ENCODE measurements around the gene MEI4. TPM values are rescaled to one million over a fixed set of nuclear protein-coding genes. Genes with fewer than 3 reads are reported as not detected.
A peak's percentile ranks its signal among the peaks of the same experiment; 100 is the strongest.
"Not testable (repeated sequence)": the region's sequence is repeated elsewhere in the genome, so short reads cannot be mapped to it uniquely, and the experiment has no call there.

The MEI4 gene
- total RNA-seq, 2 donors from 2014 or later = 2.1 to 3.3 TPM

DNA sequence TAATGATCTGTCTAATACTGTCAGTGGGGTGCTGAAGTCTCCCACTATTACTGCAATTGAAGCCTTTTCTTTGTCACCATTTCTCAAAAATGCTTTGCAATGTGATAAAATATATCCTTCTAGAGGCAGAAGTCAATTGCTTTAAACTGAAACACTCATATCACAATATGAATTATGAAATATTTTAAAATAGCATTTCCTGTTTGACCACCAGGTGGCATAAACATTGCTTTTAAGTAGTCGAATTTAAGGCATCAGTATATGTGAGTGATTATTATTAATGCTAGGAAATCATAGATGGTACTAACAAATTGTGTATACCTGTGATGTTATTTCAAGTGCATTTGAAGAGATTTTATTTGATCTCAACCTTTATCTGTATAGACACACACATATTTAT, 87.5 kb downstream of the MEI4 start:
- H3K27ac ChIP-seq = no peak overlapping the region
- no peaks in the 10 kb centered on the region for H3K4me1 ChIP-seq
- ATAC-seq (no peak), DNase-seq (no peak)
- intact Hi-C loops (cut with DNase I) = no loop called here
- H3K27me3 ChIP-seq = no peaks in the 10 kb centered on the region
- no peaks in the 10 kb centered on the region for H3K9me3 ChIP-seq
- WGBS, 2 donors = 0 to 5% methylated on average over 1 of the region's 1 CpG
- H3K4me3 ChIP-seq = no peak overlapping the region
- TF ChIP-seq, protein P1, sequence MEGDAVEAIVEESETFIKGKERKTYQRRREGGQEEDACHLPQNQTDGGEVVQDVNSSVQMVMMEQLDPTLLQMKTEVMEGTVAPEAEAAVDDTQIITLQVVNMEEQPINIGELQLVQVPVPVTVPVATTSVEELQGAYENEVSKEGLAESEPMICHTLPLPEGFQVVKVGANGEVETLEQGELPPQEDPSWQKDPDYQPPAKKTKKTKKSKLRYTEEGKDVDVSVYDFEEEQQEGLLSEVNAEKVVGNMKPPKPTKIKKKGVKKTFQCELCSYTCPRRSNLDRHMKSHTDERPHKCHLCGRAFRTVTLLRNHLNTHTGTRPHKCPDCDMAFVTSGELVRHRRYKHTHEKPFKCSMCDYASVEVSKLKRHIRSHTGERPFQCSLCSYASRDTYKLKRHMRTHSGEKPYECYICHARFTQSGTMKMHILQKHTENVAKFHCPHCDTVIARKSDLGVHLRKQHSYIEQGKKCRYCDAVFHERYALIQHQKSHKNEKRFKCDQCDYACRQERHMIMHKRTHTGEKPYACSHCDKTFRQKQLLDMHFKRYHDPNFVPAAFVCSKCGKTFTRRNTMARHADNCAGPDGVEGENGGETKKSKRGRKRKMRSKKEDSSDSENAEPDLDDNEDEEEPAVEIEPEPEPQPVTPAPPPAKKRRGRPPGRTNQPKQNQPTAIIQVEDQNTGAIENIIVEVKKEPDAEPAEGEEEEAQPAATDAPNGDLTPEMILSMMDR (IDR thresholded peaks at IDR 0.05) = peak; percentile 25 to 52 (median 47)
- no peak for TF ChIP-seq POLR2A (IDR thresholded peaks at IDR 0.05)
- H3K36me3 ChIP-seq (replicated peaks in 1 of 2; ENCODE audit: insufficient read depth in 1 of 2, low read depth in 2 of 2) = no peaks in the 10 kb centered on the region

DNA sequence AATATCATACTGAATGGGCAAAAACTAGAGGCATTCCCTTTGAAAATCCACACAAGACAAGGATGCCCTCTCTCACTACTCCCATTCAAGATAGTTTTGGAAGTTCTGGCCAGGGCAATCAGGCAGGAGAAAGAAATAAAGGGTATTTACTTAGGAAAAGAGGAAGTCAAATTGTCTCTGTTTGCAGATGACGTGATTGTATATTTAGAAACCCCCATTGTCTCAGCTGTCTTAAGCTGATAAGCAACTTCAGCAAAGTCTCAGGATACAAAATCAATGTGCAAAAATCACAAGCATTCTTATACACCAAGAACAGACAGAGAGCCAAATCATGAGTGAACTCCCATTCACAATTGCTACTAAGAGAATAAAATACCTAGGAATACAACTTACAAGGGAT, 99.3 kb downstream of the MEI4 start:
- H3K27ac ChIP-seq; H3K4me1 ChIP-seq; DNase-seq; H3K36me3 ChIP-seq (replicated peaks in 1 of 2; ENCODE audit: insufficient read depth in 1 of 2, low read depth in 2 of 2); intact Hi-C loops (cut with DNase I); H3K27me3 ChIP-seq; H3K9me3 ChIP-seq; H3K4me3 ChIP-seq; ATAC-seq: not testable (repeated sequence)
- WGBS, 2 donors = 45 to 87% methylated on average over 1 of the region's 1 CpG

DNA sequence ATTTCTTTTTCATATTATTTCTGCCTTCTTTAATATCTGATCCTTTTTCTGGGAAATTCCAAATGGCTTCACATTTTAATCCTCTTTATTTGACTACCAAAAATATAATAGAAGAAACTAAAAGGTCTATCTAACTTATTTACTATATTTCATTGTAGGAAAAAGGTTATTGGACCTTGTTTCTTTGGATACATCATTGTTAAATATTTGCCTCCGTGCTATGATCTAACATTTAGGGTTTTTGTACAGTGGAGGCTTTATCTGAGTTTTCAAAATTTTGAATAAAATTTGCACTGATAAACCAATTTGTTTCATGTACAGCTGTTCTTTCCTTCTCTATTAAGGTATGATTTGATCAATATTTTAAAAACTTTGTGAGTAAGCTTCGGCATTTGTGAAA, 109.5 kb downstream of the MEI4 start:
- no peak for DNase-seq
- no peak for ATAC-seq
- Histone ChIP-seq H3K9me3 (no peaks in the 10 kb centered on the region), H3K36me3 (replicated peaks in 1 of 2; ENCODE audit: insufficient read depth in 1 of 2, low read depth in 2 of 2) (no peaks in the 10 kb centered on the region), H3K4me1 (no peaks in the 10 kb centered on the region), H3K4me3 (no peak overlapping the region), H3K27me3 (no peaks in the 10 kb centered on the region), H3K27ac (no peak overlapping the region)
- WGBS, 2 donors = 88 to 90% methylated on average over 2 of the region's 2 CpGs
- intact Hi-C loops (cut with DNase I) = no loop called here
- TF ChIP-seq POLR2A (IDR thresholded peaks at IDR 0.05) = no peak
- TF ChIP-seq, protein P1 (IDR thresholded peaks at IDR 0.05) = no peak

DNA sequence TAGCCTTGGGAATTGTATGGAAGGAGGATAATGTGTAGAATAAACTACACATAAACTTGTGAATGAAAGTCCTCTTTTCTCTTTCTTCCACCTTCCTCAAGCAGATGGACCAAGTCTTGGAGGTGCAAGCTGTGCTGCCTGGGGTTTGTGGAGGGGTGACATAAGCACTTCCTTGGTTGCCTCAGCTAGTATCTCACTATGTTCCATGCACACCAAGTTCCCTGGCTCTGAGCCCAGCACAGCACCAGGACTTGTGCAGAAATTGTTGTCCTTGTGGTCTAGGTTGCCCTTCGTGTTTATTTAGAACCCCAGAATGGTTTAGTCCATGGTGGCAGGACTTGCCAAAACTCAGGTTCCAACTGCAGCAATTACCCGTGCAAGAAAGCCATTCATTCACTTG, 110.3 kb downstream of the MEI4 start:
- Histone ChIP-seq H3K4me3 (no peak overlapping the region), H3K27ac (no peak overlapping the region), H3K9me3 (no peaks in the 10 kb centered on the region), H3K36me3 (replicated peaks in 1 of 2; ENCODE audit: insufficient read depth in 1 of 2, low read depth in 2 of 2) (no peaks in the 10 kb centered on the region), H3K27me3 (no peaks in the 10 kb centered on the region), H3K4me1 (no peaks in the 10 kb centered on the region)
- DNase-seq = no peak
- intact Hi-C loops (cut with DNase I) = no loop called here
- WGBS, 2 donors = 70 to 88% methylated on average over 2 of the region's 2 CpGs
- ATAC-seq = no peak
- TF ChIP-seq, protein P1 (IDR thresholded peaks at IDR 0.05) = no peak

DNA sequence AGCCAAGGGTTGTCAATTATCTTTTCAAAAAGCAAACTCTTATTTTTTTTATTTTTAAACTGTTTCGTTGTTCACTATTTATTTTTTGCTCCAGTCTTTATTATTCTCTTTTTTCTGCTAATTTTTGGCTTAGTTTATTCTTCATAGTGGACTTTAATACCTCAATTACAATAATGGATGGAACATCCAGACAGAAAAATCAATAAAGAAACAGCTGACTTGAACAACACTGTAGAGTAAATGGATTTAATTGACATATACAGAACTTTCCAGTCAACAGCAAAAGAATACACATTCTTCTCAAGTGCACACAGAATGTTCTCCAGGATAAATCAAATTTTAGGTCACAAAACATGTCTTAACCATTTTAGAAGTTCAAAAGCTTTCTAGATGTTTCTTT, 111.5 kb downstream of the MEI4 start:
- 65 to 84% methylated on average over 1 of the region's 1 CpG for WGBS, 2 donors
- no peaks in the 10 kb centered on the region for H3K9me3 ChIP-seq
- intact Hi-C loops (cut with DNase I) = no loop called here
- H3K27ac ChIP-seq = no peak overlapping the region
- H3K4me3 ChIP-seq = no peak overlapping the region
- H3K36me3 ChIP-seq (replicated peaks in 1 of 2; ENCODE audit: insufficient read depth in 1 of 2, low read depth in 2 of 2) = no peaks in the 10 kb centered on the region
- no peaks in the 10 kb centered on the region for H3K4me1 ChIP-seq
- DNase-seq (no peak), ATAC-seq (no peak)
- H3K27me3 ChIP-seq = no peaks in the 10 kb centered on the region
- no peak for TF ChIP-seq POLR2A (IDR thresholded peaks at IDR 0.05)
- TF ChIP-seq, protein P1 (IDR thresholded peaks at IDR 0.05) = no peak
